Adrenal gland (tissue), 5 donors: ENCODE results near the gene HS3ST5.

ENCODE experiments used
- CTCF ChIP-seq, 6 experiments: fragments of 450-650 bp in 4 of 6; fragments of 200-600 bp in 2 of 6; sonication (generic) in 1 of 6; IDR thresholded peaks; 1 replicate in 5 of 6; 2 replicates in 1 of 6; pipeline versions ENCODE4 v1.5.1 to v1.8.0; 2016 to 2021; ENCODE audit warnings: antibody characterized with exemption in 6 of 6, mild to moderate bottlenecking in 2 of 6, moderate library complexity in 1 of 6
- POLR2A ChIP-seq, 2 donors: fragments of 450-650 bp; IDR thresholded peaks; one replicate each; pipeline ENCODE4 v1.6.1; 2017; ENCODE audit warnings: antibody characterized with exemption in 2 of 2, mild to moderate bottlenecking in 2 of 2, moderate library complexity in 1 of 2
- donor health status: DM: no; HTN: no; CAD: no.

- no peak for TF ChIP-seq CTCF (IDR thresholded peaks at IDR 0.05)
- no peak for TF ChIP-seq POLR2A (IDR thresholded peaks at IDR 0.05)
Measured at GRCh38 chr6:114084327-114084890, 258.4 kb downstream of the HS3ST5 start.
